Measurements from ENCODE around the gene SLC38A2.
A peak's percentile ranks its signal among the peaks of the same experiment; 100 is the strongest.

Gene SLC38A2

DNA sequence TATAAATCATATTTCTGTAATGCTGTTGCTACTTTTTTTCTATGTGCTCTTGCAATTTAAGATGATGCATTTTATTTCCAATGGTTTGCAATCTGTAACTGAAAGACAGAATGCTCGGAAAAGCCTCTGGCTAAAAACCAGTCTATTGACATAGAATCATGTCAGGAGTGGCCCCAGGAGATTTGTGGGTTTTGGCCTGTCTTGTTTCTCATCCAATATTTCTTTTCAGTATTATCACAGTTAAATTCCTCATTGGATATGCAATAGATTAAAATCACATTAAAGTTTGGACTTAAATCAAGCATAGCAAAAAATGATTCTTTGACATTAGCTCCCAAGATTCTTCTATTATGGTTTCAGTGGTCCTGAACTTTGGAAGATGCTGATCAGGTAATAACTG, 19.1 kb upstream of the SLC38A2 start:
- no peak for DNase-seq

DNA sequence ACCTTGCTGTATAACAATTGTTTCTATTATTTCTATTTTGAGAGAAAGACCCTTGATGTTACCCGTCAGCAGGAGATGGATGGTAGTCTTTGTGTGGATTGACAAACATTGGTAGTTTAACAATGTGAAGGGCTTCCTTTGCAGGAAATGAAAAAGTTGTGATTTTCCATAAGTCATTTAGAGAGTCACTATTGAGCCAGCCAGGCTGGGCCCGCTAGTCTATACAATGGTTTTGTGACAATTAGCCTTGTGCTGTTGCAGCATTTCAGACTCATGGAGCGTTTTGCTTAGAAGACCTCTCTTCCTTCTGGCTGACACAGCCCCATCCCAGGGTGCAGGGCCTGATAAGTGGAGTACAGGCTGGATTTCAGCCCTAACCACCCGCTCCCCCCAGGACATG, 18.3 kb upstream of the SLC38A2 start:
- no peak for DNase-seq

DNA sequence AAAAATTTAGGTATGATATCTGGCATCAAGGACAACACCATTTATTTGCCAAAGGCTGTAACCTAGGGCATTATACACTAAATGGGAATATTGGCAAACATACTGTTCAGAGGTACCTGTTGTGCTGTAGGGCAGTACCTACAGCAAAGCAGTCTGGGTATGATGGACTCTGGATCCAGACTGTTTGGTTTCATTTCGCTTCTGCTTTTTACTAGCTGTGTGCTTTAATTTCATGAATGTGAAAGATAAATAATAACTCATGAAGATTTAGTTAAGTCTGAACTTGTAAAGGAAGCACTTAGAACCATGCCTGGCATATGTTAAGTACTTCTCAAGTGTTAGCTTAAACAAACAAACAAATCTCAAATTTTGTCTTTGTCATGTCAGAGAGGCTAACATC, 17.7 kb upstream of the SLC38A2 start:
- DNase-seq, result peak; percentile 48

DNA sequence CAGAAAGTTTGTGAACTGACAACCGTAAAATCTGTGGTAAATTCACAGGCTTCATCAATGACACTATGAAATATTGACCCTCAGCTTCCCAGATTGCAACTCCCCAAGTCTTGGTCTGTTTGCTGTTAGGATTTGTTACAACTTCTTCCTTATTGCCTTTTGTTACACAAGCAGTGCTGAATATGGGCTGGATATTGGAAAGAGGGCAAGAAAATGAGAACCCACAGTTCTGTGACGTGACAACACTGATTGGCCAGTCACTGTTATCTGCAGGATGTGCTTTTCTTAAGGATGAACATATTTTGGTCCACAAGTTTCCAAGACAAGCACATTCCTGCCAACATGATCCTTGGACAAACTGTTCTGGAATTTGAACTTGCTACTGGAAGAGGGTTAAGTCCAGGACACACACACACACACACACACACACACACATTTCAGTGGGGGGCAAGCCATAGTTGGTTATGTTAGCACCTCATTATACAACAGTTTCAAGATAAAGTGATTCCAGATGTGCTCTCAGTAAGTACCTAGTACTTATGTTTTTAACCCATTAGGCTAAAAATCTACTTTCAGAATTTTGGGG, 16.6 kb upstream of the SLC38A2 start:
- DNase-seq, result no peak

GRCh38 chr12:46388427-46389021, 16.0 kb upstream of the SLC38A2 start:
- no peak for DNase-seq

GRCh38 chr12:46387670-46388069, 15.1 kb upstream of the SLC38A2 start:
- no peak for DNase-seq

GRCh38 chr12:46386877-46387629, 14.5 kb upstream of the SLC38A2 start:
- no peak for DNase-seq

DNA sequence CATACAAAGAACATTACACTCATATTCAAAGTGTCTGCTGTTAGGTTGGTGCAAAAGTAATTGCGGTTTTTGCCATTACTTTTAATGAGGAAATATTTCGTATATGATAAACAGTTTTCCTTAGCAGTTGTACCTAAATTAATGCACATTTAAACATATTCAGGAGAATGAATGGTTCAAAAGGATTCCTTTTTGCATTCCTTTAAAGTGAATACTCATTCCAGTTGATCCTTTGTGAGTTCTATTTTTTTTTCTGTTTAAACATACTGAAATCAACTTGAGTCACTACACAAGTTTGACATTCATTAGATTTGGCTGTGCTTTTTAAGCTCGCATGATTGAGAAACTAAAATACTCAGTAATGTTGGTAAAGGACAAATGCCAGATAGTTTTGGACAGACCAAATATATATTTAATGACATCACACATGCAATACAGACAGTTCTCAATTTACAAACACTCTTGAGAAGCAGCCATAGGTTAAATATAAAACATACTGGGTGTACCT, 13.8 kb upstream of the SLC38A2 start:
- DNase-seq, result no peak

- no peak for DNase-seq
Observed at GRCh38 chr12:46385438-46385837, 12.9 kb upstream of the SLC38A2 start.

- DNase-seq, result no peak
Observed at GRCh38 chr12:46384451-46385309, 12.1 kb upstream of the SLC38A2 start.

DNA sequence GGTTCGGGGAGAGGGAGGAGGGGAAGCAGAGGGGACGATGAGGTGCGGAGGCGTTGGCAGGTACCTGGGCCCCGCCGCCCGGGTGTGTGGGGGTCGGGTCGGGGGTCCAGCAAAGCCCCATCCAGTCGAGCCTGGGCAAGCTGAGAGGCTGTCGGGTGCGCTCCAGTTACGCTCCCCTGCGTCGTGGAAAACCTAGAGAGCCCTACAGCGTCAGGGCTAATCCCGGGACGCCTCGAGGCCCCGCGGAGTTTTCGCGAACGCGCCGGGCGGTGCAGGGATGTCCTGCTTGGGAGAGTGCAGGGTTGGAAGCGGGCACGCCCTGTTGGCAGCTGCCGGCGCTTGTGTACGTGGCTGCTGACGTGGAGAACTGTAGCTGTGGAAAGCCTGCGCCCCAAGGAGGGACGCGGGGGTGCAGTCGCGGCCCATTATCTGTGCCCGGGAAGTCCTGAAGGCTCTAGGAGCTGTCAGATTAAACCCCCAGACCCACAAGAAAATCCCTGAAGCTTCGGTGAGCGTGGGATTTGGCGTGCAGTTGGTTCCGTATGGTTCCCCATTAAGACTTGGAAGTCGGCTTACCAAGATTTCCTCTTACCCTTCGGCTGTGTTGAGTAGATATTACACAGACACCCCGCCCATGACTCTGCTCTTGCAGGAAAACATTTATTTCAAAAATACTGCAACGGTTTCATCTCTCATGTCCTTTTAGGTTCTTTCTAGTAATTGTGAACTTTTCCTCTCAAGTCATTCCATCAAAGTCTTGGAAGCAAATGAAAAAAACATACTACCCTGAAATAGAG, 11.3 kb upstream of the SLC38A2 start:
- peak; percentile 74 for DNase-seq

- peak; percentile 91 for DNase-seq
Observed at GRCh38 chr12:46382964-46383653, 10.5 kb upstream of the SLC38A2 start.

- no peak for DNase-seq
Observed at GRCh38 chr12:46382408-46382963, 9.9 kb upstream of the SLC38A2 start.

- DNase-seq, result no peak
Observed at GRCh38 chr12:46380881-46381280, 8.3 kb upstream of the SLC38A2 start.

GRCh38 chr12:46380022-46380796, 7.6 kb upstream of the SLC38A2 start:
- DNase-seq, result no peak

DNA sequence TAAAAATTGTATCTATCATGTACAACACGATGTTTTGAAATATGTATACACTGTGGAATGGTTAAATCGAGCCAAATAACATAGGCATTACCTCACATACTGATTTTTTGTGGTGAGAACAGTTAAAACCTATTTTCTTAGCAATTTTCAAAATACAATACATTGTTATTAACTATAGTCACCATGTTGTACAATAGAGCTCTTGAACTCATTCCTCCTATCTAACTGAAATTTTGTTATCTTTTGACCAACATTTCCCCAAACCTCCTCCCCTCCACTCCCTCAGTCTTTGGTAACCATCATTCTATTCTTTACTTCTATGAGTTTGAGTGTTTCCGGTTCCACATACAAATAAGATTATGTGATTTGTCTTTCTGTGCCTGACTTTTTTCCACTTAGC, 6.8 kb upstream of the SLC38A2 start:
- no peak for DNase-seq

DNA sequence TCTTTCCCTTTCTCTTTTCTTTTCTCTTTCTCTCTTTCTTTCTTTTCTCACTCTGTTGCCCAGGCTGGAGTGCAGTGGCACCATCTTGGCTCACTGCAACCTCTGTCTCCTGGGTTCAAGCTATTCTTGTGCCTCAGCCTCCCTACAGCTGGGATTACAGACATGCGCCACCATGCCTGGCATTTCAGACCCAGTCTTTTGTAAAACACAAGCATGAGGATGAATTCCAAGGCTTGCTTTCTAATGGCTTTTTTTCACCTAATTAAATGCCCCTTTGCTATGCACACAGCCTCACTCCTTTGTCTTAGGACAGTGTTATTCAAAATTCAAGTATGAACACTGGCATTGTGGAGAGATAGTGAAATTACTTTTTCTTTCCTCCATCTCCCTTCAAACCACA, 6.0 kb upstream of the SLC38A2 start:
- no peak for DNase-seq

DNA sequence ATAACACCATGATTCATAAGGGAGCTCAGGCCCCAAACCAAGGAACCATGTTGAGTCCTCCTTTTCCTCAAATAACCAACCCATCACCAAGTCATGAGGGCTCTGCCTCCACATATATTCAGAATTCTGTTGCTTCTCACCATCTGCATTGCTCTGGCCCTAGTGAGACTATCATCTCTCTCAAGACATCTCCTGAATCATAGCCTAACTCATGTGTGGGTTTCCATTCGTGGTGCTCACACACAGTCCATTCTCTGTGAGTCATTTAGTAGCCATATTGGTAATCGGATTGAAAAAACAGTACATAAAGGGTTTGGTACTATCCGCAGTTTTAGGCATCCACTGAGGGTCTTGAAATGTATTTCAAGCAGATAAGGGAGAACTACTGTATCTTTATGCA, 5.1 kb upstream of the SLC38A2 start:
- no peak for DNase-seq

GRCh38 chr12:46376579-46376978, 4.0 kb upstream of the SLC38A2 start:
- DNase-seq, result no peak

- no peak for DNase-seq
Observed at GRCh38 chr12:46374711-46375110, 2.1 kb upstream of the SLC38A2 start.

DNA sequence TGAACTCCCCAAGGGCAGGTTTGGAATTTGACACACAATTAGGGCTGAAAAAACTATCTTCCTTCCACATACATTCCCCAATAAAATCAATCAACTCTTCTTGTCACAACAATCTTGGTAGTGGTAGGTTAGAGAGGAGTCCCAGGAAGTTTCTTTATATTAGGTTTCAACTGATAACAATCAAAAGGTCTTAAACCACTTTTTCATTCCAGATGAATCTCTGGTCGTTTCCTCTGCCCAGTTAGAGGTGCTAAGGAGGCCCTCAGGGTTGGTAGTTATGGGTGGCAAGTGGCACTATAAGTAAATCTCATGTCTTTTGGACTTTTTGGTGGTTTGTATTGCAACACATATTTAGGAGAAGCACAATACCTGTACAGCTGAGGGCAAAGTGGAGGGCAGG, 1.7 kb upstream of the SLC38A2 start:
- DNase-seq, result no peak
